HL-60 (cell line): ENCODE measurements around the gene NKAIN2.

Source experiments
- CTCF ChIP-seq: IDR thresholded peaks from one replicate; pipeline ENCODE4 v1.5.1; 2011; ENCODE audit warnings: low read length, control low read depth, inconsistent platforms; ENCODE audit not compliant: insufficient read depth
- GABPA ChIP-seq: IDR thresholded peaks from 2 replicates; pipeline ENCODE4 v1.6.1; 2012; ENCODE audit warnings: low read depth
- TF ChIP-seq, protein P1 (sequence below): IDR thresholded peaks from 2 replicates; pipeline ENCODE4 v1.6.1; 2012; ENCODE audit warnings: low read depth; ENCODE audit not compliant: insufficient replicate concordance

GRCh38 chr6:124029567-124029966 is 225.9 kb downstream of the NKAIN2 start:
- TF ChIP-seq, protein P1, sequence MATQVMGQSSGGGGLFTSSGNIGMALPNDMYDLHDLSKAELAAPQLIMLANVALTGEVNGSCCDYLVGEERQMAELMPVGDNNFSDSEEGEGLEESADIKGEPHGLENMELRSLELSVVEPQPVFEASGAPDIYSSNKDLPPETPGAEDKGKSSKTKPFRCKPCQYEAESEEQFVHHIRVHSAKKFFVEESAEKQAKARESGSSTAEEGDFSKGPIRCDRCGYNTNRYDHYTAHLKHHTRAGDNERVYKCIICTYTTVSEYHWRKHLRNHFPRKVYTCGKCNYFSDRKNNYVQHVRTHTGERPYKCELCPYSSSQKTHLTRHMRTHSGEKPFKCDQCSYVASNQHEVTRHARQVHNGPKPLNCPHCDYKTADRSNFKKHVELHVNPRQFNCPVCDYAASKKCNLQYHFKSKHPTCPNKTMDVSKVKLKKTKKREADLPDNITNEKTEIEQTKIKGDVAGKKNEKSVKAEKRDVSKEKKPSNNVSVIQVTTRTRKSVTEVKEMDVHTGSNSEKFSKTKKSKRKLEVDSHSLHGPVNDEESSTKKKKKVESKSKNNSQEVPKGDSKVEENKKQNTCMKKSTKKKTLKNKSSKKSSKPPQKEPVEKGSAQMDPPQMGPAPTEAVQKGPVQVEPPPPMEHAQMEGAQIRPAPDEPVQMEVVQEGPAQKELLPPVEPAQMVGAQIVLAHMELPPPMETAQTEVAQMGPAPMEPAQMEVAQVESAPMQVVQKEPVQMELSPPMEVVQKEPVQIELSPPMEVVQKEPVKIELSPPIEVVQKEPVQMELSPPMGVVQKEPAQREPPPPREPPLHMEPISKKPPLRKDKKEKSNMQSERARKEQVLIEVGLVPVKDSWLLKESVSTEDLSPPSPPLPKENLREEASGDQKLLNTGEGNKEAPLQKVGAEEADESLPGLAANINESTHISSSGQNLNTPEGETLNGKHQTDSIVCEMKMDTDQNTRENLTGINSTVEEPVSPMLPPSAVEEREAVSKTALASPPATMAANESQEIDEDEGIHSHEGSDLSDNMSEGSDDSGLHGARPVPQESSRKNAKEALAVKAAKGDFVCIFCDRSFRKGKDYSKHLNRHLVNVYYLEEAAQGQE: no peak
- no peak for TF ChIP-seq CTCF
- no peak for TF ChIP-seq GABPA
